HT1080 (cell line): Measurements from ENCODE around the gene RAE1. TPM values are rescaled to one million over a fixed set of nuclear protein-coding genes. Genes with fewer than 3 reads are reported as not detected.
"Not testable (repeated sequence)": the region's sequence is repeated elsewhere in the genome, so short reads cannot be mapped to it uniquely, and the experiment has no call there.

ENCODE experiments used
- DNase-seq: peaks from one replicate; pipeline ENCODE4 v3.0.0-alpha.2; 2015; ENCODE audit warnings: low read depth
- total RNA-seq: library from RNA; depleted of rRNA; stranded (reverse); fragments of >200 nt; shearing (Covaris generic); gene quantifications from 2 replicates; pipeline ENCODE4 v1.2.3, GENCODE V29; 2014

Gene RAE1
- total RNA-seq, 1 experiment from 2014 or later, result 60.9 TPM

GRCh38 chr20:57412347-57413029, 61.4 kb downstream of the RAE1 start:
- DNase-seq, result no peak

- no peak for DNase-seq
Measured at GRCh38 chr20:57413986-57414385, 62.9 kb downstream of the RAE1 start.

GRCh38 chr20:57414867-57415592, 64.0 kb downstream of the RAE1 start:
- no peak for DNase-seq

- DNase-seq, result no peak
Measured at GRCh38 chr20:57415771-57416170, 64.7 kb downstream of the RAE1 start.

- DNase-seq, result no peak
Measured at GRCh38 chr20:57416296-57417022, 65.4 kb downstream of the RAE1 start.

GRCh38 chr20:57417051-57417689, 66.1 kb downstream of the RAE1 start:
- DNase-seq, result no peak

GRCh38 chr20:57417830-57418780, 67.0 kb downstream of the RAE1 start:
- no peak for DNase-seq

GRCh38 chr20:57419479-57419878, 68.4 kb downstream of the RAE1 start:
- not testable (repeated sequence) for DNase-seq

GRCh38 chr20:57420571-57421252, 69.7 kb downstream of the RAE1 start:
- DNase-seq, result no peak

- no peak for DNase-seq
Measured at GRCh38 chr20:57421253-57422220, 70.5 kb downstream of the RAE1 start.

GRCh38 chr20:57422254-57422653, 71.2 kb downstream of the RAE1 start:
- DNase-seq, result no peak

GRCh38 chr20:57425150-57426013, 74.3 kb downstream of the RAE1 start:
- DNase-seq, result no peak

- no peak for DNase-seq
Measured at GRCh38 chr20:57426271-57426689, 75.2 kb downstream of the RAE1 start.

- no peak for DNase-seq
Measured at GRCh38 chr20:57426831-57427230, 75.8 kb downstream of the RAE1 start.

- no peak for DNase-seq
Measured at GRCh38 chr20:57428324-57429158, 77.5 kb downstream of the RAE1 start.
